Measurements from ENCODE around the gene STXBP5.

Gene STXBP5

GRCh38 chr6:147207837-147208754 lies 3.9 kb downstream of the STXBP5 start:
- DNase-seq (ENCODE audit: insufficient read length, low spot score) (no peak), FAIRE-seq (no peak)

GRCh38 chr6:147209762-147210449 lies 5.7 kb downstream of the STXBP5 start:
- no peak for FAIRE-seq
- DNase-seq (ENCODE audit: insufficient read length, low spot score): no peak

GRCh38 chr6:147211349-147211748 lies 7.1 kb downstream of the STXBP5 start:
- no peak for FAIRE-seq
- no peak for DNase-seq (ENCODE audit: insufficient read length, low spot score)

- DNase-seq (ENCODE audit: insufficient read length, low spot score) (no peak), FAIRE-seq (no peak)
Observed at GRCh38 chr6:147211831-147212230, 7.6 kb downstream of the STXBP5 start.

GRCh38 chr6:147212622-147213021 lies 8.4 kb downstream of the STXBP5 start:
- no peak for FAIRE-seq
- no peak for DNase-seq (ENCODE audit: insufficient read length, low spot score)

- FAIRE-seq: no peak
- no peak for DNase-seq (ENCODE audit: insufficient read length, low spot score)
Observed at GRCh38 chr6:147213772-147214171, 9.6 kb downstream of the STXBP5 start.

- DNase-seq (ENCODE audit: insufficient read length, low spot score) (no peak), FAIRE-seq (no peak)
Observed at GRCh38 chr6:147214248-147215227, 10.3 kb downstream of the STXBP5 start.

GRCh38 chr6:147216915-147217314 lies 12.7 kb downstream of the STXBP5 start:
- FAIRE-seq (peak; percentile 53), DNase-seq (ENCODE audit: insufficient read length, low spot score) (no peak)

- no peak for FAIRE-seq
- no peak for DNase-seq (ENCODE audit: insufficient read length, low spot score)
Observed at GRCh38 chr6:147217840-147218404, 13.7 kb downstream of the STXBP5 start.

- no peak for FAIRE-seq
- no peak for DNase-seq (ENCODE audit: insufficient read length, low spot score)
Observed at GRCh38 chr6:147218797-147219196, 14.6 kb downstream of the STXBP5 start.

GRCh38 chr6:147219463-147219862 lies 15.2 kb downstream of the STXBP5 start:
- FAIRE-seq: no peak

GRCh38 chr6:147220345-147220744 lies 16.1 kb downstream of the STXBP5 start:
- FAIRE-seq: no peak
- no peak for DNase-seq (ENCODE audit: insufficient read length, low spot score)

More at GRCh38 chr6:147219463-147219862, 15.2 kb downstream of the STXBP5 start:
- no peak for DNase-seq (ENCODE audit: insufficient read length, low spot score)

- FAIRE-seq (no peak), DNase-seq (ENCODE audit: insufficient read length, low spot score) (no peak)
Observed at GRCh38 chr6:147221739-147222138, 17.5 kb downstream of the STXBP5 start.

- no peak for FAIRE-seq
- no peak for DNase-seq (ENCODE audit: insufficient read length, low spot score)
Observed at GRCh38 chr6:147222160-147222838, 18.1 kb downstream of the STXBP5 start.

- DNase-seq (ENCODE audit: insufficient read length, low spot score): no peak
- no peak for FAIRE-seq
Observed at GRCh38 chr6:147223736-147224135, 19.5 kb downstream of the STXBP5 start.

GRCh38 chr6:147226163-147226724 lies 22.0 kb downstream of the STXBP5 start:
- no peak for DNase-seq (ENCODE audit: insufficient read length, low spot score)
- no peak for FAIRE-seq

GRCh38 chr6:147226877-147227276 lies 22.7 kb downstream of the STXBP5 start:
- FAIRE-seq: no peak
- no peak for DNase-seq (ENCODE audit: insufficient read length, low spot score)

- DNase-seq (ENCODE audit: insufficient read length, low spot score) (no peak), FAIRE-seq (no peak)
Observed at GRCh38 chr6:147227770-147228320, 23.6 kb downstream of the STXBP5 start.

GRCh38 chr6:147231589-147231988 lies 27.4 kb downstream of the STXBP5 start:
- FAIRE-seq (no peak), DNase-seq (ENCODE audit: insufficient read length, low spot score) (no peak)

Measured in GM19239 (cell line).